Transverse colon (tissue), 4 donors: ENCODE data around the gene FAM83G.

Experiments used
- POLR2A ChIP-seq: fragments of 450-650 bp; IDR thresholded peaks from one replicate; pipeline ENCODE4 v1.6.1; 2016; ENCODE audit warnings: antibody characterized with exemption, mild to moderate bottlenecking, moderate library complexity
- POLR2AphosphoS5 ChIP-seq, 3 donors: sonication (generic); formaldehyde crosslinking; IDR thresholded peaks; one replicate each; pipeline ENCODE4 v1.6.1; 2016; ENCODE audit warnings: antibody characterized with exemption in 3 of 3
- TF ChIP-seq, protein P1 (sequence below), 5 experiments: fragments of 200-600 bp in 3 of 5; fragments of 450-650 bp in 2 of 5; sonication (generic) in 3 of 5; IDR thresholded peaks; 1 replicate in 2 of 5; 2 replicates in 3 of 5; pipeline ENCODE4 v1.5.1; 2016 to 2017; ENCODE audit warnings: antibody characterized with exemption in 5 of 5, inconsistent platforms in 3 of 5, mild to moderate bottlenecking in 2 of 5, moderate library complexity in 1 of 5

DNA sequence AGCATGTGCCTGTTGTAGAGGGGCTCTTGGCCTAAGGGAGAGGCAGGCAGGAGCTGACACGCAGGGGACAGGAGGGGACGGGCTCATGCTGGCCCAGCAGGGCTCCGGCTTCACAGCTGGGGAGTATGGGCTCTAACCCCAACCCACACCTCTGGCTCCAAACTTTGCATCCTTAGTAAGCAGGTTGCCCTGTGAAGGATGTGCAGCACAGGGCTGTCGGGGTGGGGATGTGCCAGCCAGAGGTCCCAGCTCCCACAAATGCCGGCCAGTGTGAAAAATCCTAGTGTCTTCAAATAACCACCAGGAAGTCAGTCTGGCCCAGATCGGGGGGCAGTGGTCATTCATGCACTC is 14.0 kb upstream of the FAM83G start:
- TF ChIP-seq, protein P1, sequence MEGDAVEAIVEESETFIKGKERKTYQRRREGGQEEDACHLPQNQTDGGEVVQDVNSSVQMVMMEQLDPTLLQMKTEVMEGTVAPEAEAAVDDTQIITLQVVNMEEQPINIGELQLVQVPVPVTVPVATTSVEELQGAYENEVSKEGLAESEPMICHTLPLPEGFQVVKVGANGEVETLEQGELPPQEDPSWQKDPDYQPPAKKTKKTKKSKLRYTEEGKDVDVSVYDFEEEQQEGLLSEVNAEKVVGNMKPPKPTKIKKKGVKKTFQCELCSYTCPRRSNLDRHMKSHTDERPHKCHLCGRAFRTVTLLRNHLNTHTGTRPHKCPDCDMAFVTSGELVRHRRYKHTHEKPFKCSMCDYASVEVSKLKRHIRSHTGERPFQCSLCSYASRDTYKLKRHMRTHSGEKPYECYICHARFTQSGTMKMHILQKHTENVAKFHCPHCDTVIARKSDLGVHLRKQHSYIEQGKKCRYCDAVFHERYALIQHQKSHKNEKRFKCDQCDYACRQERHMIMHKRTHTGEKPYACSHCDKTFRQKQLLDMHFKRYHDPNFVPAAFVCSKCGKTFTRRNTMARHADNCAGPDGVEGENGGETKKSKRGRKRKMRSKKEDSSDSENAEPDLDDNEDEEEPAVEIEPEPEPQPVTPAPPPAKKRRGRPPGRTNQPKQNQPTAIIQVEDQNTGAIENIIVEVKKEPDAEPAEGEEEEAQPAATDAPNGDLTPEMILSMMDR (IDR thresholded peaks at IDR 0.05), result no peak
- no peak for TF ChIP-seq POLR2A
- TF ChIP-seq POLR2AphosphoS5 (IDR thresholded peaks at IDR 0.05), result no peak
